Measurements from ENCODE around the gene OSER1. TPM values are rescaled to one million over a fixed set of nuclear protein-coding genes. Genes with fewer than 3 reads are reported as not detected.

Gene OSER1
- total and polyA plus RNA-seq, 2 donors = 28.4 to 56.7 TPM

- Histone ChIP-seq H3K9me3 (ENCODE audit: control insufficient read depth in 2 of 2, insufficient read depth in 1 of 2, low read length in 1 of 2) (no peaks in the 10 kb centered on the region), H3K27me3 (ENCODE audit: control insufficient read depth in 2 of 2, insufficient read depth in 1 of 2, low read length in 1 of 2) (peaks cover 0 to 4% of the 10 kb centered on the region in 2 donors), H3K4me1 (ENCODE audit: control insufficient read depth in 2 of 2, insufficient read depth in 2 of 2, low read length in 2 of 2) (no peaks in the 10 kb centered on the region), H3K4me3 (ENCODE audit: low read length in 2 of 2) (no peak overlapping the region), H3K27ac (ENCODE audit: low read depth in 1 of 2, low read length in 1 of 2) (no peak overlapping the region), H3K36me3 (ENCODE audit: control insufficient read depth in 2 of 2, insufficient read depth in 2 of 2, low read length in 1 of 2) (no peaks in the 10 kb centered on the region)
- 70% methylated on average over 4 of the region's 4 CpGs for WGBS
- DNase-seq (ENCODE audit: low read depth in 6 of 9, low spot score in 9 of 9) = no peak
Observed at GRCh38 chr20:44146272-44146671, 64.3 kb downstream of the OSER1 start.

Other genes starting within 250 kb of the OSER1 start
- gene JPH2, start 23.6 kb downstream of the OSER1 start, total RNA-seq = 0.14 TPM
- 2.0 TPM for gene JPH2, start 23.6 kb downstream of the OSER1 start, polyA plus RNA-seq
- gene GDAP1L1, start 36.5 kb upstream of the OSER1 start, total RNA-seq = under 0.01 TPM
- gene GDAP1L1, start 36.5 kb upstream of the OSER1 start, polyA plus RNA-seq = 0.09 TPM
- 1.7 TPM for gene FITM2, start 100.4 kb upstream of the OSER1 start, total RNA-seq
- gene FITM2, start 100.4 kb upstream of the OSER1 start, polyA plus RNA-seq = 2.6 TPM
- gene R3HDML, start 126.3 kb upstream of the OSER1 start, total RNA-seq = not detected
- gene R3HDML, start 126.3 kb upstream of the OSER1 start, polyA plus RNA-seq = 0.05 TPM
- gene HNF4A, start 144.9 kb upstream of the OSER1 start, total RNA-seq = 0.05 TPM
- gene HNF4A, start 144.9 kb upstream of the OSER1 start, polyA plus RNA-seq = 0.16 TPM

All from thymus (tissue), 11 donors.